ENCODE measurements around the gene GRIK5.

The GRIK5 gene

GRCh38 chr19:42095142-42095813 lies 25.3 kb upstream of the GRIK5 start:
- DNase-seq (ENCODE audit: low read depth in 2 of 2): no peak

GRCh38 chr19:42093926-42094325 lies 23.9 kb upstream of the GRIK5 start:
- DNase-seq (ENCODE audit: low read depth in 2 of 2): no peak

- no peak for DNase-seq (ENCODE audit: low read depth in 2 of 2)
Observed at GRCh38 chr19:42093505-42093904, 23.5 kb upstream of the GRIK5 start.

GRCh38 chr19:42092350-42092749 lies 22.3 kb upstream of the GRIK5 start:
- no peak for DNase-seq (ENCODE audit: low read depth in 2 of 2)

GRCh38 chr19:42091742-42092141 lies 21.7 kb upstream of the GRIK5 start:
- DNase-seq (ENCODE audit: low read depth in 2 of 2): no peak

GRCh38 chr19:42091300-42091699 lies 21.3 kb upstream of the GRIK5 start:
- DNase-seq (ENCODE audit: low read depth in 2 of 2): no peak

GRCh38 chr19:42090672-42091071 lies 20.7 kb upstream of the GRIK5 start:
- no peak for DNase-seq (ENCODE audit: low read depth in 2 of 2)

- no peak for DNase-seq (ENCODE audit: low read depth in 2 of 2)
Observed at GRCh38 chr19:42089772-42090171, 19.8 kb upstream of the GRIK5 start.

- DNase-seq (ENCODE audit: low read depth in 2 of 2): no peak
Observed at GRCh38 chr19:42089191-42089750, 19.3 kb upstream of the GRIK5 start.

GRCh38 chr19:42088471-42089190 lies 18.6 kb upstream of the GRIK5 start:
- DNase-seq (ENCODE audit: low read depth in 2 of 2): no peak

- no peak for DNase-seq (ENCODE audit: low read depth in 2 of 2)
Observed at GRCh38 chr19:42086770-42087550, 17.0 kb upstream of the GRIK5 start.

- DNase-seq (ENCODE audit: low read depth in 2 of 2): no peak
Observed at GRCh38 chr19:42086188-42086736, 16.3 kb upstream of the GRIK5 start.

- no peak for DNase-seq (ENCODE audit: low read depth in 2 of 2)
Observed at GRCh38 chr19:42083537-42083936, 13.5 kb upstream of the GRIK5 start.

GRCh38 chr19:42081584-42082203 lies 11.7 kb upstream of the GRIK5 start:
- no peak for DNase-seq (ENCODE audit: low read depth in 2 of 2)

- no peak for DNase-seq (ENCODE audit: low read depth in 2 of 2)
Observed at GRCh38 chr19:42080764-42081375, 10.9 kb upstream of the GRIK5 start.

GRCh38 chr19:42079886-42080763 lies 10.1 kb upstream of the GRIK5 start:
- DNase-seq (ENCODE audit: low read depth in 2 of 2): no peak

- DNase-seq (ENCODE audit: low read depth in 2 of 2): no peak
Observed at GRCh38 chr19:42079276-42079669, 9.3 kb upstream of the GRIK5 start.

- no peak for DNase-seq (ENCODE audit: low read depth in 2 of 2)
Observed at GRCh38 chr19:42078538-42079275, 8.7 kb upstream of the GRIK5 start.

GRCh38 chr19:42078058-42078457 lies 8.1 kb upstream of the GRIK5 start:
- no peak for DNase-seq (ENCODE audit: low read depth in 2 of 2)

Data from stimulated activated CD8-positive, alpha-beta memory T cell treated with anti-CD3 and anti-CD28 coated beads, Interleukin-2, amount 100 ng/mL, for 1 hour (primary cell).